Activated CD4-positive, alpha-beta T cell treated with anti-CD3 and anti-CD28 coated beads for 48 hours (primary cell): ENCODE results near the gene HID1.
"Not testable (repeated sequence)": the region's sequence is repeated elsewhere in the genome, so short reads cannot be mapped to it uniquely, and the experiment has no call there.

ENCODE experiments used
- DNase-seq: peaks from one replicate; pipeline ENCODE4 v3.0.0-alpha.2; 2020

HID1 gene

GRCh38 chr17:74921026-74921681 lies 51.4 kb downstream of the HID1 start:
- no peak for DNase-seq

GRCh38 chr17:74920642-74921025 lies 51.9 kb downstream of the HID1 start:
- no peak for DNase-seq

GRCh38 chr17:74920306-74920620 lies 52.3 kb downstream of the HID1 start:
- DNase-seq = no peak

DNA sequence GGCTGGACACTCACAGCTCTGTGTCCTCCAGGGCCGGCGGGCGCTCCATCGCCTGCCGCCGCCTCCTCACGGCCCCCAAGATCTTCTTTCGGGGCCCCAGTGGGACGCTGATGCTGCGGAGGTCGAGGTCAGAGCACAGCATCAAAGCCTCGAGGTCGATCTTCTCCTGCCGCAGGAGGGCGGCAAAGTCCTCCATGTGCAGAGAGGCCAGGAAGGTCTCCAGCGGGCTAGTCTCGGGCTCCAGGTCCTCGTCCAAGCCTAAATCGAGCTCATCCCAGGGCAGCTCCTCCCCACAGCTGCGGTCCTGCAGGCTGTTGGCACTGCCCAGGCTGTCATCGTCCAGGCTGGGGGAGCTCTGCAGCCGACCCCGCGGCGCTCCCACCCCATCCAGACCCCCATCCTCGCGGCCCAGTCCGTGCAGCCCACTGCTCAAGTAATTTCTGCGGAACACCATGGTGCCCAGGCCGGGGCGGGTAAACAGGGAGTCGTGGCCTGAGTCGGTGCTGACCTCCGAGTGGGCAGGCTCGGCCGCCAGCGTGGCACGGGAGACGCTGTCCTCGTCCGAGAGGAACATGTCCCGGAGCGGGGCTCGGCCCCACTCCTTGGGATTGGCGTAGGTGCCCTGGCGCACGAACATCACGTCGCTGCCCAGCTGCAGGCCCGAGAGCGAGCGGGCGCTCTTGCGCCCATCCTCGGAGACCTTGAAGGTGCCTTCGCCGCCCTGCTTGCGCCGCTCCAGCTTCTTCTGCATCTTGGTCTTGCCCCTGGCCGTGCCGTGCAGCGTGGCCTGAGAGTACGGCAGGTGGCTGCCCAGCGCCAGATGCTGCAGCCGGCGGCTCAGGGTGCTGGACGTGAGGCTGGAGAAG lies 52.9 kb downstream of the HID1 start:
- peak; percentile 31 for DNase-seq

GRCh38 chr17:74918906-74919305 lies 53.7 kb downstream of the HID1 start:
- DNase-seq = no peak

- no peak for DNase-seq
Measured at GRCh38 chr17:74917430-74917829, 55.1 kb downstream of the HID1 start.

GRCh38 chr17:74916851-74917199 lies 55.7 kb downstream of the HID1 start:
- DNase-seq = no peak

DNA sequence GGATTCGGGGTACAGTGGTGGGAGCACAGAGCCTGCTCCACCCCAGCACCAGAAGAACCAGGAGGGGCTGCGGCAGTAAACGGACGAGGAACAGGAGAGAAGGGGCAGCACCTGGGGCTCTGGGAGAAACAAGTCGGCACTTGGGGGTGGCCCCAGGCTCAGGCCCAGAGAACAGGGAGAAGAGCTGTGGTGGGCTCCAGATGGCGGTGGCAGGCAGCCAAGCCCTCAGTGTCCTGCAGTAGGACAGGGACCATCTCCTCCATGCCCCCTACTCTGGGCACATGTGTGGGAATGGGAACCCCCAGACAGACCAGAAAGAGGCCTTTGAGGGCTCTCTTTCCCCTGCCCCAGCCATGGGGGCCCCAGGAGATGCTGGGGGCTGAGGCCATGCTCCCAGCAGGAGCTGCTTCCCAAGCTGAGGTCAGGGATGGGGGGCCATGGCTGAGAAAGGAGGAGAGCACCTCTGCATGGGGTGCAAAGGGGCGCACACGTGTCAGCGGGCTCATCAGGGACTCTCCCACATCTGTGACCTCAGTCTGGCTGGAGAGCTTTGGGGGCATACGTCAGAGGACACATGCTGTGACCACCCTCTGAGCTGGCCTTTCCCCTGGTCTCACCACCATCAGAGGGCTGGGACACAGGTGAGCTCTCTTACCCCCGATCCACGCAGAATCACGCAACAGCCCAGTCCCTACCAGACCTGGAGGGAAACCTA lies 56.3 kb downstream of the HID1 start:
- DNase-seq = no peak

DNA sequence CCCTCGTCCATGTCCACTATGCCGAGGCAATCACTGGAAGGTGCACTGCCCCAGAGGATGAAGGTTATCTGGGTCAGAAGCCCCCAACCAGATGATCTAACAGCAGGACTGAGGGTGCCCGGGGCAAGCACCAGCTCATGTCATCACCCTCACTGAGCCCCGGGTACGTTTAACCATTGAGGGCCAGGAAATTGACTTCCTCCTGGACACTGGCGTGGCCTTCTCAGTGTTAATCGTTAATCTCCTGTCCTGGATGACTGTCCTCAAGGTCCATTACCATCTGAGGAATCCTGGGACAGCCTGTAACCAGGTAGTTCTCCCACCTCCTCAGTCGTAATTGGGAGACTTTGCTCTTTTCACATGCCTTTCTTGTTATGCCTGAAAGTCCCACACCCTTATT lies 61.1 kb downstream of the HID1 start:
- not testable (repeated sequence) for DNase-seq

- DNase-seq = not testable (repeated sequence)
Measured at GRCh38 chr17:74909097-74909496, 63.5 kb downstream of the HID1 start.

DNA sequence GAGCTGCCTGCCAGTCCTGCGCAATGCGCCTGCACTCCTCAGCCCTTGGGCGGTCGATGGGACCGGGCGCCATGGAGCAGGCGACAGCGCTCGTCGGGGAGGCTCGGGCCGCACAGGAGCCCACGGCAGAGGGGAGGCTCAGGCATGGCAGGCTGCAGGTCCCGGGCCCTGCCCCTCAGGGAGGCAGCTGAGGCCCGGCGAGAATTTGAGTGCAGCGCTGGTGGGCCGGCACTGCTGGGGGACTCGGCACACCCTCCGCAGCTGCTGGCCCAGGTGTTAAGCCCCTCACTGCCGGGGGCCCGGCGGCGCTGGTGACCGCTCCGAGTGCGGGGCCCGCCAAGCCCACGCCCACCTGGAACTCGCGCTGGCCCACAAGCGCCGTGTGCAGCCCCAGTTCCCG lies 65.5 kb downstream of the HID1 start:
- no peak for DNase-seq

DNA sequence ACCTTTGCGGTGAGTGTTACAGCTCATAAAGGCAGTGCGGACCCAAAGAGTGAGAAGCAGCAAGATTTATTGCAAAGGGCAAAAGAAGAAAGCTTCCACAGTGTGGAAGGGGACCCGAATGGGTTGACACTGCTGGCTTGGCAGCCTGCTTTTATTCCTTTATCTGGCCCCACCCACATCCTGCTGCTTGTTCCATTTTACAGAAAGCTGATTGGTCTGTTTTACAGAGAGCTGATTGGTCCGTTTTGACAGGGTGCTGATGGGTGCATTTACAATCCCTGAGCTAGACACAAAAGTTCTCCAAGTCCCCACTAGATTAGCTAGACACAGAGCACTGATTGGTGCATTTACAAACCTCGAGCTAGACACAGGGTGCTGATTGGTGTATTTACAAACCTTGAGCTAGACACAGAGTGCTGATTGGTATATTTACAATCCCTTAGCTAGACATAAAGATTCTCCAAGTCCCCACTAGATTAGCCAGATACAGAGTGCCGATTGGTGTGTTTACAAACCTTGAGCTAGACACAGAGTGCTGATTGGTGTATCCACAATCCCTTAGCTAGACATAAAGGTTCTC lies 66.3 kb downstream of the HID1 start:
- not testable (repeated sequence) for DNase-seq

GRCh38 chr17:74904687-74905409 lies 67.7 kb downstream of the HID1 start:
- DNase-seq = peak; percentile 33

DNA sequence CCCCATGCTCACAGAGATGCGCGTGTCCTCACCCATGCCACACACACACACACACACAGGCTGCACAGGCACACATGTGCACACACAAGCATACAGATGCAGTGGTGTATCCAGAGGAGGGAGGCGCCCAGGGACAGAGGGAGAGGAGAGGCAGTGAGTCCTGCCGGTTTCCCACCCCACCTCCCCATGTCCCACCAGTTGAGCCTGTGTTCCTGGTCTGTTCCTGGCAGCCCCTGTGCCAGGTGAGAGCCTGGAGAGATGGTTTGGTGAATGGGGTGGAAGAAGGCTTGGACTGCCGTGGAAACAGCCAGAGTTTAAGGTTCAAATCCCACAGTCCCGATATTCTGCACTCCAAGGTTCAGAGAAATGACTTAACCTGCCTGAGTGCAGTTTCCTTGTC lies 68.9 kb downstream of the HID1 start:
- DNase-seq = no peak

- DNase-seq = no peak
Measured at GRCh38 chr17:74903034-74903433, 69.5 kb downstream of the HID1 start.

DNA sequence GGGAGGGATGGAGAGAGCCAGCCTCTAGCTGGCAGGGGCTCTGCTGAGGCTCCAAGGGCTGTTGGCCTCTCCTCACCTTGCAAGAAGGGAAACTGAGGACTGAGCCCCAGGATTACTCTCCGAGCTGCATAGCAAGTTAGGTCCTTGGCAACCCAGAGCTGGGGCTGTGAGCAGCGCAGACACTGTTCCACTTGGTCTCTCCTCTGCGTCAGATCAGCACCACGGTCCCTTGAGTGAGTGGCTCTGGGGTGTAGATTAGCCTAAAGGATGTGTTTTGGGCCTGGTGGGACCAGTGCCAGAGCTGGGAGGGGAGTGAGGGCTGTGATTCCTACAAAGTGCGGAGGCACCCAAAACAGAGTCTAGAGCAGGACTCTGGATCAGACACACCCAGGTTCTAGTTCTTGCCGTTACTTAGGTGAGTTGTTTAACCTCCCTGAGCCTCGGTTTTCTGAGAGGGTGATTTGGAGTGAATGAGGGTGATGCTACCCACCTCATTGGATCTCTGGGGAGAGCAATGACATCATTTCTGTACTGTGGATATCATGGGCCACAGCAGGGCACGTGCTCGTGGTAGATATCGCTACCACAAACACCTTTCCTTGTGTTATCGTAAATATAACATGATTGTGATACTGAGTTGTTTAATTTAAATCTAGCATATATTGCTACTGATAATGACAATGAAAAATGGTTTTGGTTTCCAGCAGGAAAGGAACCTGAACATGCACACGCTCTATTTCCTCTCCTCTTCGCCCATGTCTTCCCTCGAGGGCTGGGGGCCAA lies 71.0 kb downstream of the HID1 start:
- DNase-seq = no peak
